Suppressor macrophage treated with lipopolysaccharide for 4 hours (primary cell): ENCODE measurements around the gene ZNRF1.
"Not testable (repeated sequence)": the region's sequence is repeated elsewhere in the genome, so short reads cannot be mapped to it uniquely, and the experiment has no call there.

Experiments used
- DNase-seq: peaks from one replicate; pipeline ENCODE4 v3.0.0-alpha.2; 2020

The ZNRF1 gene

DNA sequence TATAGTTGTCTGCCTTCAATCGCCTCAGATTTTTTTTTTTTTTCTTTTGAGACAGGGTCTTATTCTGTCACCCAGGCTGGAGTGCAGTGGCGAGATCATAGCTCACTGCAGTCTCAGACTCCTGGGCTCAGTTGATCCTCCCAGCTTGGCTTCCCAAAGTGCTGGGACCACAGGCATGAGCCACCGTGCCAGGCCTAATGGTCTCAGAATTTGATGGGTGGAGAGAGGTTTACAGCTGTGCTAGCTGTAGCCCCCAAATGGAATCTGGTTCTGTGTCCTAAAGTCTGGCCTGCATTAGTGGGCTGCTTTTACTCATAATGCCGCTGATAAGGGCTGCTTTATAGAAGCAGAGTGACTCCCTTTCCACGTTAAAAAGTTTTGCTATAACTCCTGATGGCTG, 5.1 kb downstream of the ZNRF1 start:
- no peak for DNase-seq

- no peak for DNase-seq
These were observed 5.6 kb downstream of the ZNRF1 start for GRCh38 chr16:75004460-75004859.

DNA sequence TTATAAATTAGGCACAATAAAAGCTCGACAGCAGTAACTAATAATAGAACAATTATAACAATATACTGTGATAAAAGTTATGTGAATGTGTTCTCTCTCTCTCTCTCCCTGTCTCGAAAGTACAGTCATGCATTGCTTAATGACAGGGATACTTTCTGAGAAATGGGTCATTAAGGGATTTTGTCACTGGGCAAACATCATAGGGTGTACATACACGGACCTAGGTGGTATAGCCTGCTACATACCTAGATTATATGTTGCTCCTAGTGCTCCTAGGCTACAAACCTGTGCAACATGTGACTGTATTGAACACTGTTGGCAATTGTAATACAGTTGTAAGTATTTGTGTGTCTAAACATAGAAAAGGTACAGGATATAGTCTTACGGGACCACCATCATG, 6.9 kb downstream of the ZNRF1 start:
- DNase-seq: no peak

DNA sequence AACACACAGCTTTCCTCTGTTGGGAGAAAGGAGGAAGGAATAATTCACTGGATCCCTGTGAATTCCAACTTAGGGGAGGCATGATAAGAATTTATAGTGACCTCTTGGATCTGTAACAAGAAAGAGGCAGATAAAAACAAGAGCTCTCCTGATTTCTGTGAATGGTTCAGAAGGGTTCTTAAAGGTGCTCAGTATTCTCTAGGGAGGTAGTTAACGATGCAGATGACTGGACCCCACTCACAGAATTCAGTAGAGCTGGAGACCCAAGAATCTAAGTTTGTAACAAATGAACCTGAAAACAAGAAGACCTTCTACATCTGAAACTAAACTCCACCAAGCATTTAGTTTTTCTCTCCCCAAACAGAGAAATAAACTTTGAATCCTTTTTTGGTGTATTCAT, 8.6 kb downstream of the ZNRF1 start:
- no peak for DNase-seq

DNA sequence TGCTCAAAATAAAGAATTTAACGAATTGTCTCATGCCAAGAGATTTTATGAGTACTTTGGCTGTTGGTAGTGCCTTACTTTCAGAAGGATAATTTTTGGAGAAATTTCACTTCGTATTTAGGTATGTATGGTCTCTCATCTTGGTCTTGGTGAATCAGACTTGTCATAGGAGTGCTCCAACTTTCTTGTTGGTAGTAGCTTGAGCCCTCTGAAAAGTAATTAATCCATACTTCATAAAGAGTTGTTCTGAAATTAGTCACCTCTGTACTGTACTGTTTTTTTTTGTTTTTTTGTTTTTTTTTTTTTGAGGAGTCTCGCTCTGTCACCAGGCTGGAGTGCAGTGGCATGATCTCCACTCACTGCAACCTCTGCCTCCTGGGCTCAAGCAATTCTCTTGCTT, 11.6 kb downstream of the ZNRF1 start:
- no peak for DNase-seq

- DNase-seq: peak; percentile 95
These were observed 12.9 kb downstream of the ZNRF1 start for GRCh38 chr16:75011634-75012307.

- peak; percentile 61 for DNase-seq
These were observed 13.7 kb downstream of the ZNRF1 start for GRCh38 chr16:75012380-75013081.

DNA sequence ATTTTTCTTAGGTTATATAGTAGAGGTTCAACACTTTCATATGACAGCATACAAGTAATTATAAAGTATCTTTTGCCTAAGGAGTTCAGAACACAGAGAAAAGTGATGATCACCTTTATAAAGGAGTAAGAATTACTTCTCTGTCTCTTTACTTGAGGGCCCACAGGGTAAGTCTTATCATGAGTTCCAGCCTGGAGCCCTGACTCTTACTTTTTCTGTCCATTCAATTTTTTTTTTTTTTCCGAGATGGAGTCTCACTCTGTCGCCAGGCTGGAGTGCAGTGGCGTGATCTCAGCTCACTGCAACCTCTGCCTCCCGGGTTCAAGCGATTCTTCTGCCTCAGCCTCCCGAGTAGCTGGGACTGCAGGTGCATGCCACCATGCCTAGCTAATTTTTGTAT, 14.3 kb downstream of the ZNRF1 start:
- DNase-seq: not testable (repeated sequence)

GRCh38 chr16:75014318-75014717, 15.5 kb downstream of the ZNRF1 start:
- no peak for DNase-seq

- DNase-seq: not testable (repeated sequence)
These were observed 17.7 kb downstream of the ZNRF1 start for GRCh38 chr16:75016451-75017081.

DNA sequence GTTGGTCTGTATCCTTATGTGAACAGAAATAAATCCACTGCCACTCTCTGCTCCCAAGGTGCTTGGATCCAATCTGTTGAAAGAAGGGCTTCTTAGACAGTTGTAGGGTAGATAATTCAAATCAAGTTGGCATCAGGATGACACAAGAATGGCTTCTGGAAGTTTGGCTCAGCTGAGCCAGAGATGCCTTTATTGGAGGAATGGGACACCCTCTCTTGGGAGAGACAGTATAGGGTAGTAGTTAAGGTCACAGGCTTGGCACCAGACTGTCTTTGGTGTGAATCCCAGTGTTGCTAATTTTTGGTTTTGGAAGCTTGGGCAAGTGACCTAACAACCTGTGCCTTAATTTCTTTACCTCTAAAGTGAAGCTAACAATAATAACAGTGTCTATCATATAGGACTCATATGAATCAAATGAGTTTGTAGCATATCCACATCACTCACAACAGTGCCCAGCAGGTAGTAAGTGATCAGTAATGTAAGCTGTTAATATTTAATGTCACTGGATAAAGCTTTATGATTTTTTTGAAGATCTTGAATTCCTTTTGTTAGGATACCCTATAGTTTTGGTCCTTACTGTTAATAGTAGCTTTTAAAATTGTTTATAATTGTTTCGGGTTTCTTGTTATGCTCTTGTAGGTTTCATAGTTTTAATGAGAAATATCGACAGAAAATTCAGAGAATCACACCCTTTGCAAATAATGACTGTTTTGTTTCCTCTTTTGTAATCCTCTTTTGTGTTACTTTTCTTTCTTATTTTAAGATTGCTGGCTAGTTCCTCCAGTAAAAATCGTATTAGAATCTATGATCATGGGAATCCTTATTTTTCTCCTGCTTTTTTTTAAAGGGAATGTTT, 19.1 kb downstream of the ZNRF1 start:
- no peak for DNase-seq

GRCh38 chr16:75019007-75019406, 20.2 kb downstream of the ZNRF1 start:
- DNase-seq: no peak

DNA sequence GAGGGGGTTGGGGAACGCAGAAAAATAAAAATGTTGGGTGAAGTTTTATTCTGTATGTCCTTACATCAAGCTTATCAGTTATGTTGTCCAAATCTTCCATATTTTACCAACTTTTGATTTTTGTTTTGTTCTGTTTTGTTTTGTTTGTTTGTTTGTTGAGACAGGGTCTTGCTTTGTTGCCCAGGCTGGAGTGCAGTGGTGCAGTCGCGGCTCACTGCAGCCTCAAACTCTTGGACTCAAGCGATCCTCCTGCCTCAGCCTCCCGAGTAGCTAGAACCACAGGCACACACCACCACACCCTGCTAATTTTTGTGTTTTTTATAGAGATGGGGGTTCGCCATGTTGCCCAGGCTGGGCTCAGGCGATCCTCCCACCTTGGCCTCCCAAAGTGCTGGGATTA, 20.8 kb downstream of the ZNRF1 start:
- no peak for DNase-seq

DNA sequence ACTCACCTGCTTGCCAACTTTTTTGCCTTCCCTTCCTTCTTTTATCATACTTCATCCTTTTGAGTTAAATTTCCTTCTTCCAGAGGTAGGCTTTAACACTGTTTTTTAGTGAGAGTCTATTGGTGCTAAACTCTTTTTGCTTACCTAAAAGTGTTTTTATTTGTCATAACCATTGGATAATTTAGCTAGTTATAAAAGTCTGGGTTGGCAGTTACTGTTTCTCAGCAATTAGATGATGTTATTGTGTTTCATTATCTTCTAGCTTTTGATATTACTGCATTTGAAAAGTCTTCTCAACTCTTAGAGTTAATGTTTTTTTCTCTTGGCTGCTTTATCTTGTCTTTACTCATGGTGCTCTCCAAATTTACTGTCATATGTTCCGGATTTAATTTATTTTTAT, 22.6 kb downstream of the ZNRF1 start:
- no peak for DNase-seq

- DNase-seq: no peak
These were observed 23.7 kb downstream of the ZNRF1 start for GRCh38 chr16:75022567-75022966.

DNA sequence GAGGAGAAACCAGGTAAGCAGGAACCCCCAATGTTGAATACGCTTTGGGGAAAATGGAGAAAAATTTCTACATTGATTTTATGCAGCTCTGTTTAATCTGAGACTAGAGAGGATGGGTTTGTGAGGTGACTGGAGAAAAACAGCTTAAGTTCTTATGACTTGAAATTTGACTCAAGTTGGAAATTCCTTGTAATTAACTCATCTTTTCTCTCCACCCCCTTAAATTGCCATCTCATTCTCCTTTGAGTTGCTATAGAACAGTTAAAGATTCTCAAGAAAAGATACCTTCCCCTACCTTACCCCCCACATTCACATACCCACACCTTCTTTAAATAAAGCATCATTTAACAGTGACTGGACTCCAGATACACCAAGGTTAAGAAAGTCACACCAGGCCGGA, 24.2 kb downstream of the ZNRF1 start:
- DNase-seq: peak; percentile 22

- no peak for DNase-seq
These were observed 25.4 kb downstream of the ZNRF1 start for GRCh38 chr16:75024182-75024581.

GRCh38 chr16:75024594-75024993, 25.8 kb downstream of the ZNRF1 start:
- peak; percentile 67 for DNase-seq

DNA sequence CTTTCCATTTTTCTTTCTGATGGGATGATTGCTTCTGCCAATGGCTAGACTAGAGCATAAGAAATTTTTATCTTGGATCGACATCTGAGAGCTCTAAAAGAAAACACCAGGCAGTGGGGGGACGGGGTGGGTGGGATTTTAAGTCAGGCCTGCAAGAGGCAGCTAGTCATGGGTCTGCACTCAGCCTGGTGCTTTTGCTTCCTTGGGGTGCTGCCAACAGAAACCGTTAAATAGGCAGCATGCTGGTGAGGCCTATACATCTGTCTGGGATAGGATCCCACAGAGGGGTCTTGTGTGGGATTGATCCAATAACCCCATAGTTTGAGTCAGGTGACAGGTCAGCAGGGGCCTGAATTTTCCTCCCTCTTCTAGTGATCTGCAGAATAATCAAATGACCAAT, 26.9 kb downstream of the ZNRF1 start:
- DNase-seq: no peak

DNA sequence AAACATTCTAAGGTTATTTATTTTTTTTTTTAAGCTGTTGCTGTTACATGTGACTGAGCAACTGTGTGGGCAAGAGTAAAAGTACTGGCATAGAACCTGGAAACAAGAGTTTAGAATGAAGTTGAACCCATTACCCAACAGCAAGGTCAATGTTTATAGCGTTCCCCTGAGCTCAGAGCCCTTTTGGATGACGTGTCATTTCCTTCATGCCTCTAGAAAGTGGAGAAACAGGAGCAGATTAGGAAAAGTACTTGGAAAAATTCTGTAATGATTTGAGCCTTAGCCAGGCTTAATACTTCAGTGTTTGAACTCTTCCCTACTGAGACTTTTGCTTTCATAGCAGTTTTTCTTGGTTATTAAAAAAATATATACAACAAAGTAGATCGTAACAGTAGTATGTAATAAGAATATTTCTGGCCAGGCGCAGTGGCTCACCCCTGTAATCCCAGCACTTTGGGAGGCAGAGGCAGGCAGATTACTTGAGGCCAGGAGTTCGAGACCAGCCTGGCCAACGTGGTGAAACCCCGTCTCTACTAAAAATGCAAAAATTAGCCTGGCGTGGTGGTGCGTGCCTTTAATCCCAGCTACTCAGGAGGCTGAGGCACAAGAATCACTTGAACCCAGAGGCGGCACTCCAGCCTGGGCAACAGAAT, 27.5 kb downstream of the ZNRF1 start:
- DNase-seq: not testable (repeated sequence)

DNA sequence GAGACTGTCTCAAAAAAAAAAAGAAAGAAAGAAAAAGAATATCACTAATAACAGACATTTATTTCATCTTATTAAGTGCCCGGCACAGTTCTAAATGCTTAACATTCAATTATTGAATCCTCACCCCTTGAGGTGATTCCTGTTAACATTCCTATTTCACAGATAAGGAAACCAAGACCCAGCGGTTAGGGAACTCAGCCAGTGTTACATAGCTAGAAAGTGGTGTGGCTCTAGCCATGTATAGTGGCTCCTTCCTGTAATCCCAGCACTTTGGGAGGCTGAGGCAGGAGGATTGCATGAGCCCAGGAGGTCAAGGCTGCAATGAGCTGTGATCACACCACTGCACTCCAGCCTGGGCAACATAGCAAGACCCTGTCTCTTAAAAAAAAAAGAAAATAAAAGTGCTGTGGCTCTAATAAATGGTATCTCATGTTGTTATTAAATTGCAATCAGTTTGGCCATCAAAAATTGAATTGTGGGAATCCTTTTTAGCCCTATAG, 28.1 kb downstream of the ZNRF1 start:
- no peak for DNase-seq

- no peak for DNase-seq
These were observed 28.9 kb downstream of the ZNRF1 start for GRCh38 chr16:75027520-75028300.
